ENCODE data around the gene LRRC4C.

DNA sequence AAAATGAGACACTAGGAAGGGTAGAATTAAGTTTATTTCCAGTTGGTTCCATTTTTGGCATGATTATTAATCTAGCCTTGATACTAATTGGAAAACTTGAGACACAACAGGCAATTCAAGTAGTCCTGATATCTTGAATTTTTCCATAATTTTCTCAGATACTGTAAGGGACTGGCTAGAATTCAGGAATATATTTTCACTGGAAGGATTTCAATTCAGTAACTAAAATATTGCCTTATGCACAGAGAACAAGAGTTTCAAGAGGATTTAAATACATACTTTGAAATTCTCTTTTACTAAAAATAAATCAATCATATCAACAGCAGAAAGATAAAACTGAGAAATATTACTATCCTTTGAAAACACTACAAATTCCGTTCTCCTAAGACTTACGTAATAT lies 632.9 kb downstream of the LRRC4C start:
- TF ChIP-seq, protein P1, sequence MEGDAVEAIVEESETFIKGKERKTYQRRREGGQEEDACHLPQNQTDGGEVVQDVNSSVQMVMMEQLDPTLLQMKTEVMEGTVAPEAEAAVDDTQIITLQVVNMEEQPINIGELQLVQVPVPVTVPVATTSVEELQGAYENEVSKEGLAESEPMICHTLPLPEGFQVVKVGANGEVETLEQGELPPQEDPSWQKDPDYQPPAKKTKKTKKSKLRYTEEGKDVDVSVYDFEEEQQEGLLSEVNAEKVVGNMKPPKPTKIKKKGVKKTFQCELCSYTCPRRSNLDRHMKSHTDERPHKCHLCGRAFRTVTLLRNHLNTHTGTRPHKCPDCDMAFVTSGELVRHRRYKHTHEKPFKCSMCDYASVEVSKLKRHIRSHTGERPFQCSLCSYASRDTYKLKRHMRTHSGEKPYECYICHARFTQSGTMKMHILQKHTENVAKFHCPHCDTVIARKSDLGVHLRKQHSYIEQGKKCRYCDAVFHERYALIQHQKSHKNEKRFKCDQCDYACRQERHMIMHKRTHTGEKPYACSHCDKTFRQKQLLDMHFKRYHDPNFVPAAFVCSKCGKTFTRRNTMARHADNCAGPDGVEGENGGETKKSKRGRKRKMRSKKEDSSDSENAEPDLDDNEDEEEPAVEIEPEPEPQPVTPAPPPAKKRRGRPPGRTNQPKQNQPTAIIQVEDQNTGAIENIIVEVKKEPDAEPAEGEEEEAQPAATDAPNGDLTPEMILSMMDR (IDR thresholded peaks at IDR 0.05): no peak
- TF ChIP-seq POLR2A (IDR thresholded peaks at IDR 0.05) (no peak), POLR2AphosphoS5 (IDR thresholded peaks at IDR 0.05) (no peak), EP300 (IDR thresholded peaks at IDR 0.05) (no peak)
